ENCODE data around the gene ZNF234. TPM values are rescaled to one million over a fixed set of nuclear protein-coding genes. Genes with fewer than 3 reads are reported as not detected.
"Not testable (repeated sequence)": the region's sequence is repeated elsewhere in the genome, so short reads cannot be mapped to it uniquely, and the experiment has no call there.

ZNF234 gene
- total RNA-seq, 2 donors from 2014 or later: 5.6 to 7.0 TPM

DNA sequence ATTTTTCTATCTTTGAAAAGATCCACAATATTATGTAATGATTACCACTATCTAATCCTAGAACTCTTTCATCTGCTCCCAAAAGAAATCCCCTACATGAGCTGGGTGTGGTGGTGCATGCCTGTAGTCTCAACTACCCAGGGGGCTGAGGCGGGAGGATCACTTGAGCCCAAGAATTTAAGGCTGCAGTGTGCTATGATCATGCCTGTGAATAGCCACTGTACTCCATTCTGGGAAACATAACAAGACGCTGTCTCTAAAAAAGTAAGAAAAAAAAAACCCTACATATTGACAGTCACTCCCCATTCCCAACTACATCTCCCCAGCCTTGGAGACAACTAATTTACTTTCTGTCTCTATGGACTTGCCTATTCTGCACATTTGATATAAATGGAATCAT lies 22.4 kb downstream of the ZNF234 start:
- Histone ChIP-seq H3K27ac (no peak overlapping the region), H3K36me3 (peaks cover 0 to 3% of the 10 kb centered on the region in 2 donors), H3K4me3 (no peak overlapping the region), H3K9me3 (no peaks in the 10 kb centered on the region), H3K4me1 (replicated peaks) (peaks cover 6% of the 10 kb centered on the region), H3K27me3 (replicated peaks; ENCODE audit: insufficient read depth) (no peaks in the 10 kb centered on the region)
- intact Hi-C loops (cut with DNase I): loop anchor here (2.0 kb wide), 1 partner anchor 49 kb away; the partner anchor contains the start of gene ZNF227
- DNase-seq (ENCODE audit: low spot score): no peak
- TF ChIP-seq, protein P1, sequence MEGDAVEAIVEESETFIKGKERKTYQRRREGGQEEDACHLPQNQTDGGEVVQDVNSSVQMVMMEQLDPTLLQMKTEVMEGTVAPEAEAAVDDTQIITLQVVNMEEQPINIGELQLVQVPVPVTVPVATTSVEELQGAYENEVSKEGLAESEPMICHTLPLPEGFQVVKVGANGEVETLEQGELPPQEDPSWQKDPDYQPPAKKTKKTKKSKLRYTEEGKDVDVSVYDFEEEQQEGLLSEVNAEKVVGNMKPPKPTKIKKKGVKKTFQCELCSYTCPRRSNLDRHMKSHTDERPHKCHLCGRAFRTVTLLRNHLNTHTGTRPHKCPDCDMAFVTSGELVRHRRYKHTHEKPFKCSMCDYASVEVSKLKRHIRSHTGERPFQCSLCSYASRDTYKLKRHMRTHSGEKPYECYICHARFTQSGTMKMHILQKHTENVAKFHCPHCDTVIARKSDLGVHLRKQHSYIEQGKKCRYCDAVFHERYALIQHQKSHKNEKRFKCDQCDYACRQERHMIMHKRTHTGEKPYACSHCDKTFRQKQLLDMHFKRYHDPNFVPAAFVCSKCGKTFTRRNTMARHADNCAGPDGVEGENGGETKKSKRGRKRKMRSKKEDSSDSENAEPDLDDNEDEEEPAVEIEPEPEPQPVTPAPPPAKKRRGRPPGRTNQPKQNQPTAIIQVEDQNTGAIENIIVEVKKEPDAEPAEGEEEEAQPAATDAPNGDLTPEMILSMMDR (IDR thresholded peaks at IDR 0.05): no peak
- no peak for TF ChIP-seq POLR2A (IDR thresholded peaks at IDR 0.05)
- TF ChIP-seq POLR2AphosphoS5 (IDR thresholded peaks at IDR 0.05): no peak
- 90% methylated on average over 2 of the region's 2 CpGs for WGBS

DNA sequence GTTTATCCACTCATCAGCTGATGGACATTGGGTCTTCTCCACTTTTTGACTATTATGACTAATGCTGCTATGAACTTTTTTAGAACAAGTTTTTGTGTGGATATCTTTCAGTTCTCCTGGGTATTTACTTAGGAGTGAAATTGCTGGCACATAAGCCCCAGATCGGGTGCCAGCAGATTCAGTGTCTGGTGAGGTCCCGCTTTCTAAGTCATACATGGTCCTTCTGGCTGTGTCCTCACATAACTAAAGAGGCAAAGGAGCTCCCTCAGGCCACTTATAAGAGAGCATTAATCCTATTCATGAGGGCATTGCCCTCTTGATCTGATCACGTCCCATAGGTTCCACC lies 22.9 kb downstream of the ZNF234 start:
- Histone ChIP-seq H3K27me3 (replicated peaks; ENCODE audit: insufficient read depth) (no peaks in the 10 kb centered on the region), H3K4me1 (replicated peaks) (peaks cover 6% of the 10 kb centered on the region), H3K36me3 (peaks cover 2 to 3% of the 10 kb centered on the region in 2 donors), H3K27ac (peak overlapping the region; percentile 80 to 88), H3K4me3 (peak overlapping the region; percentile 71 to 84), H3K9me3 (no peaks in the 10 kb centered on the region)
- 80% methylated on average over 3 of the region's 3 CpGs for WGBS
- no peak for DNase-seq (ENCODE audit: low spot score)
- TF ChIP-seq POLR2A (IDR thresholded peaks at IDR 0.05): no peak
- no peak for TF ChIP-seq POLR2AphosphoS5 (IDR thresholded peaks at IDR 0.05)
- TF ChIP-seq, protein P1 (IDR thresholded peaks at IDR 0.05): no peak
- intact Hi-C loops (cut with DNase I): loop anchor here (2.0 kb wide), 1 partner anchor 49 kb away; the partner anchor contains the start of gene ZNF227

DNA sequence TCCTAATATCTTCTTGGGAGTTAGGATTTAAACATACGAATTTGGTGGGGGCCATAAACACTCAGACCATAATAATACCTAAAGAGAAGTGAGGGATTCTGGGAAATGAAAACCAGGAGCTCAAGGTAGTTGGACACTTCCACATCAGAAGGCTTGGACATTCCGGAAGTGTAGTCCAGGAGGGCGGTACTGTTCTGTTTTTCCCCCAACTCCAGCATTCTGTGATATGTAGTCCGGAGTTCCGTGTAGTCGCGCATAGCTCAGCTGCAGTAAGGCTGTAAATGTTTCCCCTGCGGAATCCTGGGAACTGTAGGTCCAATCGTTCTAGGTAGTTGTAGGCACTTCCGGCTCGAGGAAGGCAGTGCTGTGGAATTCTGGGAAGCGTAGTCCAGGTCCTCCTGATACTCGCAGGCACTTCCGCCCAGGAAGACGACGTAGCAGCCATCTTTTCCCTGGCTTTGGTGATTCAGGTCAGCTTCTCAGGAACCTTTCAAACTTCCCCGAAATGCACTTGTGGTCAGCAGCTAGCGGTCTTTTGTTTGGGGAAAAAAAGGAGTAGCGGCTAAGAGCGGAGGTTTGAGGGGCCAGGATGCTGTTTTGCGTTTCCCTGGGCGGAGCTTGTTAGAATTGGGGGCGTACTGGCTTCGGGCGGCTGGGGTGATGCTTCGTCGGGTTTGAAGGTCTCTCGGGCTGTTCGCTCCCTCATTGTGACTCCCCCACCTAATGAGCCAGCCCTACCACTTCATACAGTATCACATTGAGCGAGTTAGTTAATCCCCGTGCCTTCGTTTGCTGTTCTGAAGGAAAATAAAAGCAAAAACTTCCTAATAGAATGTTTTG lies 23.5 kb downstream of the ZNF234 start, which contains the start of gene ZNF226:
Gene ZNF226, plus strand, starts transcription at position 428 of the 840 bp plus-strand sequence. CDS start 4,981 bp downstream, outside the sequence.
- H3K4me3 ChIP-seq: peak within 1 kb of the TSS; percentile 71 to 84
- TF ChIP-seq POLR2A (IDR thresholded peaks at IDR 0.05): peak; percentile 55
- peak; percentile 98 for TF ChIP-seq POLR2AphosphoS5 (IDR thresholded peaks at IDR 0.05)
- TF ChIP-seq, protein P1 (IDR thresholded peaks at IDR 0.05): no peak
- H3K27ac ChIP-seq: peak within 1 kb of the TSS; percentile 80 to 88
- peak; percentile 97 for DNase-seq (ENCODE audit: low spot score)
- H3K4me1 ChIP-seq (replicated peaks): peaks cover 6% of the 10 kb centered on the region
- intact Hi-C loops (cut with DNase I): loop anchor here (2.0 to 5.0 kb wide), 2 partner anchors 48 to 53 kb away; partner anchors contain the start of genes ZNF225 and ZNF227
- WGBS: under 1% methylated on average over 32 of the region's 32 CpGs
- H3K27me3 ChIP-seq (replicated peaks; ENCODE audit: insufficient read depth): no peaks in the 10 kb centered on the region
- peaks cover 7% of the 10 kb centered on the region in 2 donors for H3K36me3 ChIP-seq
- H3K9me3 ChIP-seq: no peaks in the 10 kb centered on the region

DNA sequence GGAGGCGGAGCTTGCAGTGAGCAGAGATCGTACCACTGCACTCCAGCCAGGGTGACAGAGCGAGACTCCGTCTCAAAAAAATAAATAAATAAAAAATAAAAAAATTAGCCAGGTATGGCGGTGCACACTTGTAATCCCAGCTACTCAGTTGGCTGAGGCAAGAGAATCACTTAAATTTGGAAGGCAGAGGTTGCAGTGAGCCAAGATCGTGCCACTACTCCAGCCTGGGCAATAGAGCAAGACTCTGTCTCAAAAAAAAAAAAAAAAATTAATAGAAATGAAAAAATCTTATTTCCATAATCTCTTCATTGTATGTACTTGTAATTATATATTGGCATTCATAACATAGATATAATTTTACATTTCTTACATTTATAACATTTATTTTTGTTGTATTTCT lies 29.3 kb downstream of the ZNF234 start:
- DNase-seq (ENCODE audit: low spot score); H3K9me3 ChIP-seq; H3K4me3 ChIP-seq; intact Hi-C loops (cut with DNase I); H3K27ac ChIP-seq; H3K4me1 ChIP-seq (replicated peaks); H3K27me3 ChIP-seq (replicated peaks; ENCODE audit: insufficient read depth): not testable (repeated sequence)
- peaks cover 29 to 59% of the 10 kb centered on the region in 2 donors for H3K36me3 ChIP-seq
- WGBS: 97% methylated on average over 6 of the region's 6 CpGs

DNA sequence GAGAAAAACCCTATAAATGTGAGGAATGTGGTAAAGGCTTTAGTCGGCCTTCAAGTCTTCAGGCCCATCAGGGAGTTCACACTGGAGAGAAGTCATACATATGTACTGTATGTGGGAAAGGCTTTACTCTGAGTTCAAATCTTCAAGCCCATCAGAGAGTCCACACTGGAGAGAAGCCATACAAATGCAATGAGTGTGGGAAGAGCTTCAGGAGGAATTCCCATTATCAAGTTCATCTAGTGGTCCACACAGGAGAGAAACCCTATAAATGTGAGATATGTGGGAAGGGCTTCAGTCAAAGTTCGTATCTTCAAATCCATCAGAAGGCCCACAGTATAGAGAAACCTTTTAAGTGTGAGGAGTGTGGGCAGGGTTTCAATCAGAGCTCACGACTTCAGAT lies 35.2 kb downstream of the ZNF234 start:
- TF ChIP-seq, protein P1 (IDR thresholded peaks at IDR 0.05): no peak
- TF ChIP-seq POLR2A (IDR thresholded peaks at IDR 0.05): no peak
- no peak for TF ChIP-seq POLR2AphosphoS5 (IDR thresholded peaks at IDR 0.05)
- peaks cover 19 to 47% of the 10 kb centered on the region in 2 donors for H3K36me3 ChIP-seq
- intact Hi-C loops (cut with DNase I): no loop called here

More for the DNA sequence above, 35.2 kb downstream of the ZNF234 start:
- Histone ChIP-seq H3K27me3 (replicated peaks; ENCODE audit: insufficient read depth) (no peaks in the 10 kb centered on the region), H3K4me1 (replicated peaks) (no peaks in the 10 kb centered on the region), H3K9me3 (peaks cover 10% of the 10 kb centered on the region), H3K4me3 (no peak overlapping the region), H3K27ac (no peak overlapping the region)
- no peak for DNase-seq (ENCODE audit: low spot score)
- WGBS: 94% methylated on average over 3 of the region's 3 CpGs

All from prostate gland (tissue), 2 donors.